T-cell (primary cell): ENCODE results near the gene SH3RF3. TPM values are rescaled to one million over a fixed set of nuclear protein-coding genes. Genes with fewer than 3 reads are reported as not detected.

Experiments
- ATAC-seq, 4 experiments: fragments of 200-7000 bp in 3 of 4; fragments of 150-1000 bp in 1 of 4; cut with Tn5 transposase; replicated peaks in 1 of 4; 1 replicate in 3 of 4; 2 replicates in 1 of 4; pipeline ENCODE4 v1.10.0; 2021; ENCODE audit warnings: moderate library complexity in 3 of 4, mild to moderate bottlenecking in 2 of 4, moderate number of reproducible peaks in 1 of 4
- CTCF ChIA-PET, 2 donors: fragments of 300-600 bp; sonication (Branson Sonifier 250); formaldehyde crosslinking; loops; one replicate each; lab custom pipeline; 2022; ENCODE audit warnings: antibody characterized with exemption in 2 of 2; lab: Charles Lee
- POLR2A ChIA-PET, 2 donors: fragments of 300-600 bp; sonication (Branson Sonifier 250); formaldehyde crosslinking; loops; one replicate each; lab custom pipeline; 2022; ENCODE audit warnings: antibody characterized with exemption in 2 of 2; lab: Charles Lee
- DNase-seq, 35 experiments: peaks; one replicate each; pipeline versions ENCODE4 v3.0.0 to v3.0.0-alpha.2; 2013 to 2023
- H3K27ac ChIP-seq: one replicate; pipeline ENCODE4 v1.5.1; 2013; ENCODE audit warnings: low read length
- H3K27me3 ChIP-seq, 2 experiments: replicated peaks in 1 of 2; 1 replicate in 1 of 2; 2 replicates in 1 of 2; pipeline versions ENCODE4 v1.6.1 to v1.7.0; 2013; ENCODE audit warnings: low read length in 1 of 2, mixed read lengths in 1 of 2; ENCODE audit not compliant: control insufficient read depth in 2 of 2, insufficient read depth in 2 of 2; ENCODE audit errors: extremely low read depth in 1 of 2
- H3K36me3 ChIP-seq, 2 donors: 1 replicate in 1 of 2; 2 replicates in 1 of 2; pipeline versions ENCODE4 v1.6.1 to v1.7.0; 2013; ENCODE audit warnings: low read length in 1 of 2; ENCODE audit not compliant: control insufficient read depth in 2 of 2, insufficient read depth in 1 of 2; ENCODE audit errors: extremely low read depth in 1 of 2
- H3K4me1 ChIP-seq, 2 experiments: 1 replicate in 1 of 2; 2 replicates in 1 of 2; pipeline versions ENCODE4 v1.6.1 to v1.7.0; 2013; ENCODE audit warnings: low read length in 2 of 2, mixed read lengths in 1 of 2; ENCODE audit not compliant: insufficient read depth in 2 of 2, control insufficient read depth in 1 of 2; ENCODE audit errors: extremely low read depth in 1 of 2
- H3K4me3 ChIP-seq, 2 donors: 1 replicate in 1 of 2; 2 replicates in 1 of 2; pipeline versions ENCODE4 v1.5.1 to v1.7.0; 2013; ENCODE audit warnings: mild to moderate bottlenecking in 2 of 2, low read length in 1 of 2, moderate library complexity in 1 of 2; ENCODE audit not compliant: control insufficient read depth in 1 of 2; ENCODE audit errors: extremely low read depth in 1 of 2
- H3K9me3 ChIP-seq: 2 replicates; pipeline ENCODE4 v1.7.0; 2013
- H3K27ac Mint-ChIP-seq, 2 donors: one replicate each; pipeline ENCODE4 v1.8.0; 2020 to 2021; ENCODE audit warnings: mild to moderate bottlenecking in 2 of 2, mixed read lengths in 2 of 2
- H3K27me3 Mint-ChIP-seq, 2 donors: one replicate each; pipeline ENCODE4 v1.8.0; 2021 to 2022; ENCODE audit warnings: mixed read lengths in 2 of 2
- H3K36me3 Mint-ChIP-seq: one replicate; pipeline ENCODE4 v1.8.0; 2021; ENCODE audit warnings: mixed read lengths
- H3K4me1 Mint-ChIP-seq, 3 donors: one replicate each; pipeline ENCODE4 v1.8.0; 2020 to 2022; ENCODE audit warnings: mixed read lengths in 3 of 3, mild to moderate bottlenecking in 1 of 3
- H3K4me3 Mint-ChIP-seq, 3 donors: one replicate each; pipeline ENCODE4 v1.8.0; 2020 to 2022; ENCODE audit warnings: mild to moderate bottlenecking in 3 of 3, mixed read lengths in 3 of 3, moderate library complexity in 3 of 3
- H3K9me3 Mint-ChIP-seq, 3 donors: one replicate each; pipeline ENCODE4 v1.8.0; 2020 to 2022; ENCODE audit warnings: mixed read lengths in 3 of 3
- WGBS: methylation state at CpG from one replicate; pipeline ENCODE4 v1.1.5; 2013; ENCODE audit warnings: missing lambda C conversion rate; ENCODE audit not compliant: insufficient coverage; 5-methylcytosine and 5-hydroxymethylcytosine counted together
- total RNA-seq, 35 experiments: library from RNA in 6 of 35; stranded (reverse) in 6 of 35; fragments of 120-200 nt in 1 of 35; gene quantifications; one replicate each; pipeline versions ENCODE4 v1.2.1 to v1.2.4 and lab custom pipeline; 2013 to 2026

Gene SH3RF3
- total RNA-seq, 5 donors from 2014 or later (not counting 1 experiment from before 2014, with no cell fraction given), result 1.8 to 4.6 (median 3.6) TPM

- ChIA-PET POLR2A (no interaction called here), CTCF (no interaction called here)
- Histone ChIP-seq H3K9me3 (no peaks in the 10 kb centered on the region), H3K36me3 (no peaks in the 10 kb centered on the region), H3K4me1 (peaks cover 15 to 25% of the 10 kb centered on the region in 2 experiments), H3K27ac (no peak overlapping the region), H3K4me3 (no peak overlapping the region), H3K27me3 (peaks cover 3 to 65% of the 10 kb centered on the region in 2 experiments)
- H3K36me3 Mint-ChIP-seq, result no peaks in the 10 kb centered on the region
- no peaks in the 10 kb centered on the region for H3K9me3 Mint-ChIP-seq
- H3K27ac Mint-ChIP-seq, result no peak overlapping the region
- H3K27me3 Mint-ChIP-seq, result peaks cover 33 to 50% of the 10 kb centered on the region in 2 donors
- H3K4me3 Mint-ChIP-seq, result no peak overlapping the region
- ATAC-seq (no peak), DNase-seq (no peak)
- 83% methylated on average over 3 of the region's 7 CpGs for WGBS
- peaks cover 36 to 50% (median 46%) of the 10 kb centered on the region in 3 donors for H3K4me1 Mint-ChIP-seq
Observed at GRCh38 chr2:109209941-109210340, 80.9 kb downstream of the SH3RF3 start.

- POLR2A ChIA-PET, result interaction anchor here in 1 of 2 donors (0.6 kb wide), 1 partner anchor 21 kb away, joined by 3 read pairs; no protein-coding TSS in a partner anchor
- ATAC-seq (no peak), DNase-seq (no peak)
- Histone ChIP-seq H3K36me3 (no peaks in the 10 kb centered on the region), H3K27ac (no peak overlapping the region), H3K4me3 (no peak overlapping the region), H3K4me1 (peaks cover 22 to 32% of the 10 kb centered on the region in 2 experiments), H3K9me3 (no peaks in the 10 kb centered on the region), H3K27me3 (peaks cover 4 to 72% of the 10 kb centered on the region in 2 experiments)
- Mint-ChIP-seq H3K4me1 (peaks cover 40 to 56% (median 52%) of the 10 kb centered on the region in 3 donors), H3K4me3 (no peak overlapping the region), H3K27me3 (peaks cover 39 to 57% of the 10 kb centered on the region in 2 donors), H3K27ac (no peak overlapping the region), H3K9me3 (no peaks in the 10 kb centered on the region), H3K36me3 (no peaks in the 10 kb centered on the region)
- CTCF ChIA-PET, result interaction anchor here in 1 of 2 donors (0.7 kb wide), 1 partner anchor 85 kb away, joined by 4 read pairs; no protein-coding TSS in a partner anchor
- WGBS, result 42% methylated on average over 2 of the region's 7 CpGs
Observed at GRCh38 chr2:109210431-109211200, 81.6 kb downstream of the SH3RF3 start.

- Histone ChIP-seq H3K27me3 (peaks cover 4 to 76% of the 10 kb centered on the region in 2 experiments), H3K4me3 (no peak overlapping the region), H3K4me1 (peaks cover 28 to 39% of the 10 kb centered on the region in 2 experiments), H3K36me3 (no peaks in the 10 kb centered on the region), H3K9me3 (no peaks in the 10 kb centered on the region), H3K27ac (no peak overlapping the region)
- no peak overlapping the region for H3K4me3 Mint-ChIP-seq
- peaks cover 42 to 64% of the 10 kb centered on the region in 2 donors for H3K27me3 Mint-ChIP-seq
- CTCF ChIA-PET, result interaction anchor here in 1 of 2 donors (0.7 kb wide), 1 partner anchor 84 kb away, joined by 4 read pairs; no protein-coding TSS in a partner anchor
- no peak overlapping the region for H3K27ac Mint-ChIP-seq
- DNase-seq (no peak), ATAC-seq (no peak)
- no peaks in the 10 kb centered on the region for H3K9me3 Mint-ChIP-seq
- H3K36me3 Mint-ChIP-seq, result no peaks in the 10 kb centered on the region
- 98% methylated on average over 6 of the region's 10 CpGs for WGBS
- peaks cover 44 to 60% (median 59%) of the 10 kb centered on the region in 3 donors for H3K4me1 Mint-ChIP-seq
- POLR2A ChIA-PET, result interaction anchor here in 1 of 2 donors (0.6 kb wide), 1 partner anchor 20 kb away, joined by 3 read pairs; no protein-coding TSS in a partner anchor
Observed at GRCh38 chr2:109211315-109211714, 82.3 kb downstream of the SH3RF3 start.

- H3K9me3 ChIP-seq, result no peaks in the 10 kb centered on the region
- CTCF ChIA-PET, result interaction anchor here in 1 of 2 donors (1.2 kb wide), 1 partner anchor 82 kb away, joined by 3 read pairs; no protein-coding TSS in a partner anchor
- 77% methylated on average over 4 of the region's 10 CpGs for WGBS
Observed at GRCh38 chr2:109212836-109213563, 84.0 kb downstream of the SH3RF3 start.

GRCh38 chr2:109213646-109214433, 84.8 kb downstream of the SH3RF3 start:
- peak overlapping the region in 1 of 2 donors; percentile 78 for H3K27ac Mint-ChIP-seq
- POLR2A ChIA-PET, result no interaction called here
- ATAC-seq, result peak; percentile 82 to 92 (median 85)

More at GRCh38 chr2:109212836-109213563, 84.0 kb downstream of the SH3RF3 start:
- peaks cover 4 to 84% of the 10 kb centered on the region in 2 experiments for H3K27me3 ChIP-seq
- Mint-ChIP-seq H3K27me3 (peaks cover 50 to 79% of the 10 kb centered on the region in 2 donors), H3K27ac (no peak overlapping the region), H3K9me3 (no peaks in the 10 kb centered on the region), H3K36me3 (no peaks in the 10 kb centered on the region), H3K4me3 (peak overlapping the region in 2 of 3 donors; percentile 48 to 78), H3K4me1 (peaks cover 57 to 72% (median 69%) of the 10 kb centered on the region in 3 donors)
- no peak for DNase-seq
- H3K27ac ChIP-seq, result no peak overlapping the region
- POLR2A ChIA-PET, result no interaction called here
- no peak for ATAC-seq
- peaks cover 44 to 50% of the 10 kb centered on the region in 2 experiments for H3K4me1 ChIP-seq
- no peak overlapping the region for H3K4me3 ChIP-seq
- H3K36me3 ChIP-seq, result no peaks in the 10 kb centered on the region

More at GRCh38 chr2:109213646-109214433, 84.8 kb downstream of the SH3RF3 start:
- H3K9me3 Mint-ChIP-seq, result no peaks in the 10 kb centered on the region
- H3K4me3 Mint-ChIP-seq, result peak overlapping the region; percentile 48 to 78 (median 50)
- peak overlapping the region in 1 of 2 donors; percentile 46 for H3K4me3 ChIP-seq
- WGBS, result 2% methylated on average over 14 of the region's 16 CpGs
- CTCF ChIA-PET, result interaction anchor here in 1 of 2 donors (1.2 kb wide), 1 partner anchor 83 kb away, joined by 3 read pairs; no protein-coding TSS in a partner anchor
- H3K4me1 Mint-ChIP-seq, result peaks cover 66 to 80% (median 78%) of the 10 kb centered on the region in 3 donors
- H3K36me3 Mint-ChIP-seq, result no peaks in the 10 kb centered on the region
- peaks cover 4 to 83% of the 10 kb centered on the region in 2 experiments for H3K27me3 ChIP-seq
- peaks cover 50 to 81% of the 10 kb centered on the region in 2 donors for H3K27me3 Mint-ChIP-seq
- H3K9me3 ChIP-seq, result no peaks in the 10 kb centered on the region
- peaks cover 50 to 58% of the 10 kb centered on the region in 2 experiments for H3K4me1 ChIP-seq
- no peaks in the 10 kb centered on the region for H3K36me3 ChIP-seq
- H3K27ac ChIP-seq, result no peak overlapping the region
- peak; percentile 31 to 82 (median 62) for DNase-seq
